ENCODE results near the gene CARD6. TPM values are rescaled to one million over a fixed set of nuclear protein-coding genes. Genes with fewer than 3 reads are reported as not detected.

CARD6 gene
- total and polyA plus RNA-seq, 2 of the 13 experiments (the other 11 are each of a cell fraction or from before 2014, with no cell fraction given): 0.33 to 1.4 TPM

- no peak for TF ChIP-seq HBP1 (CRISPR knock-in tag; IDR thresholded peaks at IDR 0.05; ENCODE audit: low read depth)
- TF ChIP-seq ZNF597 (CRISPR knock-in tag; IDR thresholded peaks at IDR 0.05): no peak
- TF ChIP-seq KDM1A (CRISPR knock-in tag; IDR thresholded peaks at IDR 0.05): no peak
- peak; percentile 84 to 92 for TF ChIP-seq HMGXB4 (CRISPR knock-in tag; IDR thresholded peaks at IDR 0.05; ENCODE audit: borderline replicate concordance in 1 of 2, low read depth in 1 of 2)
- peak; percentile 52; the same call in 1 of the 2 replicates for TF ChIP-seq ZNF256 (CRISPR knock-in tag; conservative IDR thresholded peaks at IDR 0.05)
- TF ChIP-seq JUND (CRISPR knock-in tag; IDR thresholded peaks at IDR 0.05): no peak
- TF ChIP-seq ZBTB39 (CRISPR knock-in tag; IDR thresholded peaks at IDR 0.05): no peak
- TF ChIP-seq HES4 (CRISPR knock-in tag; IDR thresholded peaks at IDR 0.05; ENCODE audit: borderline replicate concordance): no peak
- no peak for TF ChIP-seq ZNF580 (CRISPR knock-in tag; IDR thresholded peaks at IDR 0.05; ENCODE audit: borderline replicate concordance, low read depth)
- no peak for TF ChIP-seq HNRNPUL1 (IDR thresholded peaks at IDR 0.05; ENCODE audit: low read depth, low read length)
- no peak for TF ChIP-seq CENPT (CRISPR knock-in tag; IDR thresholded peaks at IDR 0.05; ENCODE audit: low read depth)
- 0 out of 2 replicates have a peak, but pooled peaks have one; percentile 58 for TF ChIP-seq ZFP90 (CRISPR knock-in tag; IDR thresholded peaks at IDR 0.05; ENCODE audit: borderline replicate concordance)
- no peak for TF ChIP-seq ZNF672 (CRISPR knock-in tag; IDR thresholded peaks at IDR 0.05)
- TF ChIP-seq PHF5A (CRISPR knock-in tag; IDR thresholded peaks at IDR 0.05; ENCODE audit: low read depth, unreplicated experiment): no peak
- TF ChIP-seq GATAD2A (CRISPR knock-in tag; IDR thresholded peaks at IDR 0.05): peak; percentile 24
- TF ChIP-seq ZNF280D (CRISPR knock-in tag; IDR thresholded peaks at IDR 0.05): no peak
- TF ChIP-seq POGZ (CRISPR knock-in tag; IDR thresholded peaks at IDR 0.05): peak; percentile 53; the same call in 1 of the 2 replicates
- TF ChIP-seq REPIN1 (CRISPR knock-in tag; IDR thresholded peaks at IDR 0.05; ENCODE audit: borderline replicate concordance, low read depth): peak; percentile 55; the same call in 1 of the 2 replicates
These were observed 43.0 kb upstream of the CARD6 start, which contains the start of gene PRKAA1 (continued) for GRCh38 chr5:40798012-40798800.
